ENCODE measurements around the gene HDAC6.
"Not testable (repeated sequence)": the region's sequence is repeated elsewhere in the genome, so short reads cannot be mapped to it uniquely, and the experiment has no call there.

HDAC6 gene

GRCh38 chrX:48826876-48827653 lies 25.2 kb downstream of the HDAC6 start:
- no peak for DNase-seq

DNA sequence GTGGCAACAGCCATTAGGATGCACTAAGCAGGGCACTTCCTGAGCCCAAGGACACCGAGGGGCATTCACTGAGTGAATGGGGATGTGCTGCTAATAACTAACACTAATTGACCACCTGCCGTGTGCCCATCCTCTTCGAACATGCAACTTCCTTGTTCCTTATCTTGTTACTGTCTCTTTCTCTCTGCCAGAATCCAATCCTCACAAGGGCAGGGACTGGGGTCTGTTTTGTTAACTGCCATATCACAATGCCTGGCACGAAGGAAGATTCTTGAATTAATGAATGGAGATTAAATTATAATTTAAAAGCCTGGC lies 25.7 kb downstream of the HDAC6 start:
- no peak for DNase-seq

DNA sequence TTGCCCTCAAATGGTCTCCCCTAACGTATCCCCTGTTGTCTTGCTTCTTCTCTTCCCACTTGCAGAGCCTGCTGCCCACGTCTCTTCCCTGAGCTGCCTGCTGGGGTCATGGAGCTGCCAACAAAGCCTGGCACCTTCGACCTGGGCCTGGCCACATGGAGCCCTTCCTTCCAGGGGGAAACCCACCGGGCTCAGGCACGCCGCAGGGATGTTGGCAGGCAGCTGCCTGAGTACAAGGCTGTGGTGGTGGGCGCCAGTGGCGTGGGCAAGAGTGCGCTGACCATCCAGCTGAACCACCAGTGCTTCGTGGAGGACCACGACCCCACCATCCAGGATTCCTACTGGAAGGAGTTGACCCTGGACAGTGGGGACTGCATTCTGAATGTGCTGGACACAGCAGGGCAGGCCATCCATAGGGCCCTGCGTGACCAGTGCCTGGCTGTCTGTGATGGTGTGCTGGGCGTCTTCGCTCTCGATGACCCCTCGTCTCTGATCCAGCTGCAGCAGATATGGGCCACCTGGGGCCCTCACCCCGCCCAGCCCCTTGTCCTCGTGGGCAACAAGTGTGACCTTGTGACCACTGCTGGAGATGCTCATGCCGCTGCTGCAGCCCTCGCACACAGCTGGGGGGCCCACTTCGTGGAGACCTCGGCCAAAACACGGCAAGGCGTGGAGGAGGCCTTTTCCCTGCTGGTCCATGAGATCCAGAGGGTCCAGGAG lies 27.3 kb downstream of the HDAC6 start:
- no peak for DNase-seq

DNA sequence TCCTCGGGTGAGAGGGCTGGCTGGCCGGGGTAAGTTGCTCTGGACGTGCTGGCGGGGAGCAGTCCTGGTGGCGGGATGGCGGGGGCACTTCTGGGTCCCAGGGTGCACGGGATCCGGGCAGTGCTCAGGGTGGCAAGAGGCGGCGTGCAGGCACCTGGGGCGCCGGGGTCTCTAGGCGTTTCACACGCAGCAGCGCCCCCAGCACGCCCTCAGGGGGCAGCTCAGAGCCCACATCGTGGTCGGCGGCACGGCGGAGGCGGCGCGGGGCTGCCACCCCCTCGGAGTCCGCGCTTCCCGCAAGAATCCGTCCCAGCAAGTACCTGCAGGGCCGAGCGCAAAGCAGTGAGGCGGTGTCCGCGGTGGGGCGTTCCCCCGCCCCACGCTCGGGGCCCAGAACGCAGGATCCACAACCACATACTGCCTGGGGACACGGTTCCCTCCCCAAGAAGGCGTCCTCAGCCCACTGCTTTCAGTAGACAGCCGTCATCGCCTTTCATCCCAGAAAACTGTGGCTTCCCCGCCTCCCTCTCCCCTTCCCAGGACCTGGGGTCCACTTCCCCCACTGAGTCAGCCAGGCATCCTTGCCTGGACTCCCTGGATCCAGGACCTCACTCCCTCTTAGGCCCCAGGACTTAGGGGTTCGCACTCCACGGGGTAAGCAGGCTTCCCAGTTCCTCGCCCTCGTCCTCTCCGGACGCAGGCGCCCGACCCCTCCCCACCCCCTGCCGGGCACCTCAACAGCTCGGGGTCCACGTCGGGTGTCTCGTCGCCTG lies 29.5 kb downstream of the HDAC6 start:
- no peak for DNase-seq

DNA sequence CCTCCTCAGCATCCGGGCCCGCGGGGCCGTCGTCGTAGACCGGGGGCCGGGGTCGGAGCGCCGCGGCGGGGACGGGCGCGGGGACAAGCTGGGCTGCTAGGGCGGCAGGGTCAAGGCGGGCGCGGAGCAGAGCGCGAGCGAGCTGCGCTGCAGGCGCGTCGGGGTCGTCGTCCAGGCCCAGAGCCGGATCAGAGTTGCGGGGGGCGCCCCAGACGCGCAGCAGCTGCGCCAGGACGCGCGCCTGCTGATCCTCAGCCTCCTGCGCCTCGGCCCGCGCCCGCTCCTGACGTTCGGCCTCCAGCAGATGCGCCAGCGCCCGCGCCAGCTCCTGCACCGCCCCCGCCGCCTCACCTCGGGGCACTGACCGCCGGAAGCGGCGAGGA lies 30.0 kb downstream of the HDAC6 start:
- no peak for DNase-seq

DNA sequence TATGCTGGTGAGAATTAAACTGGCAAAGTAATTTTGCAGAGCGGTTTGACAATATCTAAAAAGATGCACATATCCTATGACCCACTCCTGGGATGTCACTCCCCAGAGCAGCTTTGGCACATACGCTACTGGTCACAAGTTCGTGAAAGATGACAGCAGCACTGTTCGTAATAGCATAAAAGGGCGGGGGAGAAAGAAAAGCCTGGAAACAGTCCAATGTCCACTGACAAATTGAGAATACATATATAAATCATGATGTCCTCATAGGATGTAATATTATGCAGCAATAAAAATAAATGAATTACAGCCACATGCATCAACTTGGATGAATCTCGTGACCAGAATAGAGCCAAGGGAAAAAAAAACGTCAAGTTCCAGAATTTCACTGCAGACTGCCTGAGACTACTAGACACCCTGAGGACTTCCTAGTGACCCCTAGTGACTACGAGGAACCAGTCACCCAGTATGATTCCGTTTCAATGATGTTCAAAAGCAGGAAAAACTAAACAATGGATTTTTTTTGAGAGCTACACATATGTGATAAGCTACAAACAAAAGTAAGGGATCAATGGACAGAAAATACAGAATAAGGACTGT lies 31.8 kb downstream of the HDAC6 start:
- DNase-seq: no peak

GRCh38 chrX:48834383-48834709 lies 32.5 kb downstream of the HDAC6 start:
- DNase-seq: no peak

GRCh38 chrX:48835524-48836329 lies 33.9 kb downstream of the HDAC6 start, which contains the start of gene PCSK1N:
PCSK1N (minus strand) TSS chrX:48835610; CDS start chrX:48835532, 78 bp downstream.
- peak in 3 of 6 experiments; percentile 13 to 49 (median 15) for DNase-seq

DNA sequence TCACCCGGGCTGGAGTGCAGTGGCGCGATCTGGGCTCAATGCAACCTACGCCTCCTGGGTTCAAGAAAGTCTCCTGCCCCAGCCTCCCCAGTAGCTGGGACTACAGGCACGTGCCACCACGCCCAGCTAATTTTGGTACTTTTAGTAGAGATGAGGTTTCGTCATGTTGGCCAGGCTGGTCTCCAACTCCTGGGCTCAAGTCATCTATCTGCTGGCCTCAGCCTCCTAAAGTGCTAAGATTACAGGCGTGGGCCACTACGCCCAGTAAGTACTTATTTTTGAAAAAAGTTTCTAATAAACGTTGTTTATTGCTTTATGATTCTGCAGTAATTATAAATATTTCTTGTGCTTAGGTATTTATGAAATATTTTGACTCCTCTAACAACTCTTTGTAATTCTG lies 37.8 kb downstream of the HDAC6 start:
- DNase-seq: no peak

DNA sequence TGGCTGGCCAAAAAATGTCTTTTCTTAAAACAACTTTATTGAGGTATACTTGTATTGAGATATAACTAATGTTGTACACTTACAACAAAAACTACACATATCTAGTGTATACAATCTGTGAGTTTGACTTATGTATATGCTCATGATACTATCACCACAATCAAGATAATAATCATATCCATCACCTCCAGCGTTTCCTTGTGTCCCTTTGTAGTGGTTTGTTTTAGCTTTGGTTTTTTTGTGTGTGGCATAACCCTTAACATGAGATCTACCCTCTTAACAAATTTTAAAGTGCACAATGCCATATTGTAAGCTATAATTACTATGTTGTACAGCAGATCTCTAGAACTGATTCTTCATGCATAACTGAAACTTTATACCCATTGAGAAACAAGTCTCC lies 47.0 kb downstream of the HDAC6 start:
- peak in 2 of 6 experiments; percentile 11 to 27 for DNase-seq

DNA sequence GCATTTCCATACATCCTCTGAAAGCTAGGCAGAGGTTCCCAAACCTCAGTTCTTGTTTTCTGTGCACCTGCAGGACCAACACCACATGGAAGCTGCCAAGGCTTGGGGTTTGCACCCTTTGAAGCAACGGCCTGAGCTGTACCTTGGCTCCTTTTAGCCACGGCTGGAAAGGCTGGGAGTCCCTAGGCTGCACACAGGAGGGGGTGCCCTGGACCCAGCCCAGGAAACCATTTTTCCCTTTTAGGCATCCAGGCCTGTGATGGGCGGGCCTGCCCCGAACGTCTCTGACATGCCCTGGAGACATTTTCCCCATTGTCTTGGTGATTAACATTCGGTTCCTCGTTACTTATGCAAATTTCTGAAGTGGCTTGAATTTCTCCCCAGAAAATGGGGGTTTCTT lies 51.0 kb downstream of the HDAC6 start:
- no peak for DNase-seq

- DNase-seq: not testable (repeated sequence)
Observed at GRCh38 chrX:48853494-48853893, 51.6 kb downstream of the HDAC6 start.

- DNase-seq: not testable (repeated sequence)
Observed at GRCh38 chrX:48854121-48854804, 52.4 kb downstream of the HDAC6 start.

DNA sequence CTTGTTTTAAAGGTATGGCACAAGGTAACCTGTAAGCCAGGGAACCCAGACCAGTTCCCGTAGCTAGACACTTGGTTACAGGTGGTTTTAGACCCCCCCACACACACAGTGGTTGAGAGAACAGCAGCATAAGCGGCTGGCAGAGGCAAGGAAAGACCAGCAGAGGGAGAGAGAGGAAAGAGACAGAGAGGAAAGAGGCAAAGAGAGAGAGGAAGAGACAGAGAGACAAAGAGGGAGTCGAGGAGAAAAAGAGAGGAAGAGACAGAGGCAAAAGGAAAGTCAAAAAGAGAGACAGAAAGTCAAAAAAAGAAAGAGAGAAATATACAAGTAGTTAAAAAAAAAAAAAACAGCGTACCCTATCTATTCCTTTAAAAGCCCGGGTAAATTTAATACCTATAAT lies 53.0 kb downstream of the HDAC6 start:
- no peak for DNase-seq

- DNase-seq: no peak
Observed at GRCh38 chrX:48864210-48864609, 62.3 kb downstream of the HDAC6 start.

- not testable (repeated sequence) for DNase-seq
Observed at GRCh38 chrX:48872017-48872416, 70.2 kb downstream of the HDAC6 start.

Data from stimulated activated naive CD4-positive, alpha-beta T cell (primary cell).